T-helper 1 cell (primary cell): ENCODE data around the gene TAGLN.
"Not testable (repeated sequence)": the region's sequence is repeated elsewhere in the genome, so short reads cannot be mapped to it uniquely, and the experiment has no call there.

Experiments
- DNase-seq, 5 donors: peaks; one replicate each; pipeline ENCODE4 v3.0.0-alpha.2; 2012 to 2020

The TAGLN gene

DNA sequence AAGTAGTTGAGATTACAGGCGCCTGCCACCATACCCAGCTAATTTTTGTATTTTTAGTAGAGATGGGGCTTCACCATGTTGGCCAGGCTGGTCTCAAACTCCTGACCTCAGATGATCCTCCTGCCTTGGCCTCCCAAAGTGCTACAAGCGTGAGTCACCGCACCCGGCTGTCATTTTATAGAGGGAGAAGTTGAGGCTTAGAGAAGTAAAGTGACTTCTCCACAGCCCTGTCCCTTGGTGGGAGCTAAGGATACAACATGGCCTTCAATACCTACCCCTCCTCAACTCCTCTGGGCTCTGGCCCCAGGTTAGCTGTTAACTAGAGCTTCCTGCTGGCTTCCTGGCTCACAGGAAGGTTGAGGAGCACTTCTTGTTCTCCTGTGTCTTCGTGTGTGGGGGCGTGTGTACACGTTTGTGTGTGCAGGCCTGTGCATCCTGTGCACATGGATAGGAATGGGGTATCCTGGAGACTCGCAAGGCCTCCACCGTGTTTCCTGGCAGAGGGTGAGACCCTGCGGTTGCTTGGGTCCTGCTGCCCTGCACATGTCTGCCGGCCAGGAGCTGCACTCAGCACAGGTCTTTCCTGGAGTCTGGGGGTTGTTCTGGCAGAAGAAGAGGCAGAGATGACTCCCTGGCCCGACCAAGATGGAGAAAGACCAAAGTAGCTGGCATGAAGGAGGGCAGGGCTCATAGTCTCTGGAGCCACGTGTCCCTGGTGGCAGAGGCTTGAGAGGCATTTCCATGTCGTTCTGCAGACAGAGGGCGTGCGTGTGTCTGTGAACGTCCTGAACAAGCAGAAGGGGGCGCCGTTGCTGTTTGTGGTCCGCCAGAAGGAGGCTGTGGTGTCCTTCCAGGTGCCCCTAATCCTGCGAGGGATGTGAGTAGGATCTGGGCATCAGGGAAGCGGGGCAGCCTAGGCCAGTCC, 18.2 kb upstream of the TAGLN start:
- peak; percentile 26 to 72 (median 50) for DNase-seq

- DNase-seq, result no peak
Measured at GRCh38 chr11:117181586-117182550, 17.3 kb upstream of the TAGLN start.

- no peak for DNase-seq
Measured at GRCh38 chr11:117182551-117182935, 16.6 kb upstream of the TAGLN start.

DNA sequence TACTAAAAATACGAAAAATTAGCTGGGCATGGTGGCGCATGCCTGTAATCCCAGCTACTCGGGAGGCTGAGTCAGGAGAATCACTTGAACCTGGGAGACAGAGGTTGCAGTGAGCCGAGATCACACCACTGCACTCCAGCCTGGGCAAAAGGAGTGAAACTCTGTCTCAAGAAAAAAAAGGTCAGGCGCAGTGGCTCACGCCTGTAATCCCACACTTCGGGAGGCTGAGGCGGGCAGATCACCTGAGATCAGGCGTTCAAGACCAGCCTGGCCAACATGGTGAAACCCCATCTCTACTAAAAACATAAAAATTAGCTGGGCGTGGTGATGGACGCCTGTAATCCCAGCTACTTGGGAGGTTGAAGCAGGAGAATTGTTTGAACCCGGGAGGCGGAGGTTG, 16.0 kb upstream of the TAGLN start:
- not testable (repeated sequence) for DNase-seq

DNA sequence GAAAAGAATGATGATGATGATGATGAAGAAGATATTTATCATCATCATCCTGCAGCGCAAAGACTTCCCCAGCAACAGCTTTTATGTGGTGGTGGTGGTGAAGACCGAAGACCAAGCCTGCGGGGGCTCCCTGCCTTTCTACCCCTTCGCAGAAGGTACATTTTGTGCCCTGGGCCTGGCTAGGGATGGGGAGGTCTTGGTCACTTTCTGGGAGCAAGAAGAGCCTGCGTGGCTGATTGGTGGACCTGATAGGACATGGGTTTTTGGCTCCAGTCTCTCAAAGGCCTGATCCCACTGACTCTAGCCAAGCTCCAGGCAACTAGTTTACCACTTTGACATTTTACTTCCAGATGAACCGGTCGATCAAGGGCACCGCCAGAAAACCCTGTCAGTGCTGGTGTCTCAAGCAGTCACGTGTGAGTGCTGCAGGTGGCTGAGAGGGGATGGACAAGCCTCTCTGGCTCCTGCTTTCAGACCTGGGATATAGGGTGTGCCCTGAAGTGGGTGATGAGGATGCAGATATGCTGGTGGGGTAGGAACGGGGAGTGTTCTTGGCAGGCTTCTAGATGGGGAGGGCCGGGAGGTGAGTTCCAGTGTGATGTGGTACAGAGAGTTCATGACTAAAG, 15.3 kb upstream of the TAGLN start:
- no peak for DNase-seq

- no peak for DNase-seq
Measured at GRCh38 chr11:117185736-117186430, 13.3 kb upstream of the TAGLN start.

DNA sequence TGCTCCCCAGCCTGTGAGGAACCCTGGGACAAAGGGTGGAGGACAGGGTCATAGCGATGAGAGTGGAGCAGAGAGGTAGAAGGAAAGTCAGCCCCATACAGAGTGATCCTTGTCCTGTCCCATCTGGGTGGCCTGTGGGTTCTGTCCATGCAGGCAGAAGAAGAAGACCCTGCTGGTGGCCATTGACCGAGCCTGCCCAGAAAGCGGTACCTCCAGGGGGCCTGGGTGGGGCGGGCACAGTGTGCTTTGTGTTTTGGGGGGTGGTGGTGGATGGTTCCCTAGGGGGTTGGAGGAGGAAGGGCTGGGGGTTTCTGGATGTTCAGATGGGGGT, 12.8 kb upstream of the TAGLN start:
- no peak for DNase-seq

GRCh38 chr11:117187007-117187406, 12.2 kb upstream of the TAGLN start:
- DNase-seq, result no peak

DNA sequence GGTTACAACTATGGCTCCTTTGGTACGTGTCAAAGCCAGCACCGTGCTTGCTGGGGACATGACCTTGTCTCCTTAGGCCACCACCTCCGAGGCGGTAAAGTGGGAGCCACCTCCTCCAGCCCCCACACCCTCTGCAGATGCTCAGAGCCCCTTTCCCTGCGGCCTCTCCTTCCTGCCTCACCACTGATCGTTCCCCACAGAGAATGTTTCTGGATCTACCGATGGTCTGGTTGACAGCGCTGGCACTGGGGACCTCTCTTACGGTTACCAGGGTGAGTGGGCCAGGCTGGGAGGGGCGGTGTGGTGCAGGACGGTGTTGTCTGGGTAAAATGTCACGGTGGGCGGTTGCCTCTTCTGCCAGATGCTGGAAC, 11.8 kb upstream of the TAGLN start:
- no peak for DNase-seq

DNA sequence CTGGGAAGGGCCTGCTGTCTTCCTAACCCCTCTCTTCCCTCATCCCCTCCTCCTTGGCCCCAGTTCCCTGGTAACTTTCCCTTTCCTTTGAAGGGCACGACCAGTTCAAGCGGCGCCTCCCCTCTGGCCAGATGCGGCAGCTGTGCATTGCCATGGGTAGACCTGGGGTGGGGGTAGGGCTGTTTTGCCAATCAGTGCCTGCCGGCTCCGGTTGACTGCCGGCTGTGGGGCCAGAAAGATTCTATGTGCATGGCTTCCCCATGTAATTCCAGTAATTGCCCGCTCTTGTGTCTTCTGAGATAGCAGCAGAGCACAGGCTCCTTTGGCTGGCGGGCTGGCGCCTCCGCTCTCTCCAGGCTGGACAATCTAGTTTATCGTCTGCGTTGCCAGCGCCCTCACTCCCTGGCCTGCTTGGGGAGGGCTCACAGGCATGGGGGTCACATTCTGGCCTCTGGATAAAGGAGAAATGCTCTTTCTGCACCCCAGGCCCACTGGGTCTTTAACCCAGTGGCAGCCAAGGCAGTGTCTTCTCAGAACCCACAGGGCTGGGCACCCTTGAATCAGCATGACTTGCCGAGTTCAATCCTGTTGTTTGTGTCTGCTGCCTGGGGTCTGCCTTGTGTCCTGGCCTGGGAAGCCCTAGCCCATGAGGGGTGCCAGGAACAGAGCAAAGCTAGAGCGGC, 11.2 kb upstream of the TAGLN start:
- no peak for DNase-seq

DNA sequence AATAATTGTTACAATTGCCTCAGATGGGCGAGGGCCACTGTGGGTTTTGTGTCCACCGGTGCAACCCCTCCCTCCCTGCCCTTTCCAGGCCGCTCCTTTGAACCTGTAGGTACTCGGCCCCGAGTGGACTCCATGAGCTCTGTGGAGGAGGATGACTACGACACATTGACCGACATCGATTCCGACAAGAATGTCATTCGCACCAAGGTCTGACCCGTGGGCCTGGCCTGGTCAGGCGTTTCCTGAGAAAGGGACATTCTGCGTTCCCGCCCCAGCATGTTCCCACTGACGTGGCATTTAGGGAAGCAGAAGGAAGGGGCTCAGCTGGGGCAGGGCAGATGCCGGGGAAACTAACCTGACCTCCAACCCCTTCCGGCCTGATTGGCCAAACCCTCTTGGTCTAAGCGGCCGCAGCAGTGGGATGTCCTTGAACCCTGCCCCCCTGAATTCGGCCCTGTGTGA, 10.5 kb upstream of the TAGLN start:
- no peak for DNase-seq

DNA sequence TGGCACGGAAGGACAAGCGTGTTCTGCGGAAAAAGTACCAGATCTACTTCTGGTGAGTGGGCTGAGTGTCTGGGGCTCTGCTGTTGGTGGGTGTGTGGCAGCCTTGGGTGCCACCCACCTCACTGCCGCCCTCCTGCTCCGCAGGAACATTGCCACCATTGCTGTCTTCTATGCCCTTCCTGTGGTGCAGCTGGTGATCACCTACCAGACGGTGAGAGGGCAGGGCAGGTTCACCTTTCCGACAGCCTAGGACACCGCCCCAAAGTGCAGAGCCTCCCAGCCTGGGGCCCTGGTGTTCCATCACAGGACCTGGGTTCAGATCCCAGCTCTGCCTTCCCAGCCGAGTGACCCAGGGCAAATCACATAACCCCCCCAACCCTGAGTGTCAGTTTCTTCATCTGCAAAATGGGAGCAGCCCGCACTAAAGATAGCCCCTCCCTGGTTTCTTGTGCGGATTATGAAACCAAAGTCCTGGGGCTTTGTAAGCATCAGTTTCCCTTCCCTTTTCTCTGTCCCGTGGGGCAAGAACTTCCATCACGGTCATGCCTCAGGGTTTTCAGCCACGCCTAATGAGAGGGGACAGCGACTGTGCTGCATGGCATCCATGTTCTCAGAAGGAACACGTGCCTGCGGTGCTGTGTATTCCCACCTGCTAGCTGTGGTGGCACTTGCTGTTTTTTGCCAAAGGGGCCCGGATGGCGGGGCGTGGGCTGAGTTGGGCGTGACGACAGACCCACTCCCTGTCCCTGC, 9.8 kb upstream of the TAGLN start:
- no peak for DNase-seq

DNA sequence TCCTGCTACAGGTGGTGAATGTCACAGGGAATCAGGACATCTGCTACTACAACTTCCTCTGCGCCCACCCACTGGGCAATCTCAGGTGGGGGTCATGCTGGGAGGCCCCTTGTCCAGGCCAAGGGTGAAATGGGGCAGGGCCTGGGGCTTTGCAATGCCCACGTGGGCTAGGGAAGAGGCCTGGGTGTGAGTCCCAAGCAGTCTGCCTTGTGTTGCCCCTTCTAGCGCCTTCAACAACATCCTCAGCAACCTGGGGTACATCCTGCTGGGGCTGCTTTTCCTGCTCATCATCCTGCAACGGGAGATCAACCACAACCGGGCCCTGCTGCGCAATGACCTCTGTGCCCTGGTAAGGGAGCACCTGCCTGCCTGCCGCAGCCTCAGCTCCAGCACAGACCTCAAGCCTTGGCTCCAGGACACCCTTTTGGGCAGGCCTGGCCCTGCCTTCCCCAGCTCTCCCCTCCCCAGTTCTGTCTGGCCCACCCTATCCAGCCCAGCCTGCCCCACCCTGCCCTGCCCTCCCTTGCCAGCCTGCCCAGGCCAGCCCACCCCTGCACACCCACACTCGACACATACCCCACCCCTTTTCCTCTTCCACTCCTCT, 9.1 kb upstream of the TAGLN start:
- no peak for DNase-seq

- DNase-seq, result no peak
Measured at GRCh38 chr11:117191680-117192400, 7.3 kb upstream of the TAGLN start.

DNA sequence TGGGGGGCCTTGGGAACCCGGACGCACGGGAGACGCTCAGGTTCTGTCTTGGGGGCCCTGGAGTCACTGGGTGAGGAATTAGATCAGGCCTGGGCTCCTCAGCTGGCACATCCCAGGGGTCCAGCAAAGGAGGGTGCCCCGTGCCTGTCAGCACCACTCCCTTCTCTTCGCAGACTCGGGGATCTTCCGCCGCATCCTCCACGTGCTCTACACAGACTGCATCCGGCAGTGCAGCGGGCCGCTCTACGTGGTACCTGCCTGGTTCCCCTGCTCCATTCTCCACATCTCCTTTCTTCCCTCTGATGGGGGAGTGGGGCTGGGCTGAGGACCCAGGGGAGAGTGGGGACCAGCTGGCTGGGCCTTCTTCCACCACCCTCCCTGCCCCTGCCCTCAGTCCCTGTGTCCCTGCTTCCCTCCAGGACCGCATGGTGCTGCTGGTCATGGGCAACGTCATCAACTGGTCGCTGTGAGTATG, 6.7 kb upstream of the TAGLN start:
- DNase-seq, result no peak

GRCh38 chr11:117193130-117194020, 5.8 kb upstream of the TAGLN start:
- no peak for DNase-seq

- no peak for DNase-seq
Measured at GRCh38 chr11:117194267-117194666, 4.9 kb upstream of the TAGLN start.

DNA sequence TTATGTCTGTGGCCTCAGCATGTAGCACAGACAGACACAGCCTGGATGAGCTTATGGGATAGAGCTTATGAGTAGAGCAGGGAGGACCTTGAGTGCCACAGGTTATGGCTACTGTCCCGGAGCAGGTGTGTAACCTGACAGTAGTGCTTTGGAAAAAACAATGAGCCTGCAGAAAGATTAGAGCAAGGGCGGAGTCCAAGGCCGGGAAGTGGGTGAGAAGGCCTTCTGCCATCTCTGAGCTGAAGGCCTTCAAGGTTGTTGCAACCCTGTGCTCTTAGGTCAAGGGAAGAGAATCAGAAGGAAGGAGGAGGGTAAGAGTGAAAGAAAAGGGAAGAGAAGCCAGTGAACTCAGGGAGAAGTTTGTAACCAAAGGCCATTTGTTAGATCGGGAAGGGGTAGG, 3.9 kb upstream of the TAGLN start:
- no peak for DNase-seq

DNA sequence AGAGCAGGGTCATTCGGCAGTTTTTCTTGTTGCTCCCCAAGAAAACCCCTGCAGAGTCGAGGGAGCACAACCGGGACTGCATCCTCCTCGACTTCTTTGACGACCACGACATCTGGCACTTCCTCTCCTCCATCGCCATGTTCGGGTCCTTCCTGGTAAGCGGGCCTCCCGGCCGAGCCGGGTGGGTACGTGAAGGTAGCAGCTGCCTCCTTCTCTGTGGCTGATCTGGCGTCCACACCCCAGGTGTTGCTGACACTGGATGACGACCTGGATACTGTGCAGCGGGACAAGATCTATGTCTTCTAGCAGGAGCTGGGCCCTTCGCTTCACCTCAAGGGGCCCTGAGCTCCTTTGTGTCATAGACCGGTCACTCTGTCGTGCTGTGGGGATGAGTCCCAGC, 3.4 kb upstream of the TAGLN start:
- no peak for DNase-seq
